Activated CD8-positive, alpha-beta memory T cell treated with anti-CD3 and anti-CD28 coated beads for 36 hours (primary cell): Measurements from ENCODE around the gene B3GNT8. TPM values are rescaled to one million over a fixed set of nuclear protein-coding genes. Genes with fewer than 3 reads are reported as not detected.

Experiments
- CTCF ChIA-PET: fragments of 350-600 bp; sonication (Branson Sonifier 250); formaldehyde crosslinking; loops from one replicate; lab custom pipeline; 2021; ENCODE audit warnings: antibody characterized with exemption; lab: Charles Lee
- POLR2A ChIA-PET: fragments of 350-600 bp; sonication (Branson Sonifier 250); formaldehyde crosslinking; loops from one replicate; lab custom pipeline; 2021; ENCODE audit warnings: antibody characterized with exemption; lab: Charles Lee
- total RNA-seq, 2 experiments: library from RNA; stranded (reverse); gene quantifications; one replicate each; pipeline ENCODE4 v1.2.3, GENCODE V29; 2021

Gene B3GNT8
- total RNA-seq, 2 experiments from 2014 or later = 0.36 to 0.61 TPM

DNA sequence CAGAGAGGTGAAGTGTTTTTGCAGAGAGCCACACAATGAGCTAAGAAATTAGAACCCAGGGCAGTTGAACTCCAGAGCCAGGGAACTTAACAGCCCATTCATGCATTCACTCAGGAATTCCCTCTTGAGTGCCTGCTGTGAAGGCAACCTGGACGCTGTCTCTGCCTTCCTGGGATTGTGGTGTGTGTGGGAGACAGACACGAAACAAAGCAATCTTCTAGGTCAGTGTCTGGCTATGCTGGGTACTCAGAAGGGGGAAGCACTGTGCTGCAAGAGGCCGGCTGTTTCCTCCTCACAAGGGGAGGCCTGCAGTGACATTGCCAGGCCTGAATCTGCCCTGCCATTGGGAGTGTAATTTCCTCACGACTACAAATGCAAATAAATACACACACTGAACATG is 19.9 kb downstream of the B3GNT8 start:
- ChIA-PET CTCF (no interaction called here), POLR2A (no interaction called here)

DNA sequence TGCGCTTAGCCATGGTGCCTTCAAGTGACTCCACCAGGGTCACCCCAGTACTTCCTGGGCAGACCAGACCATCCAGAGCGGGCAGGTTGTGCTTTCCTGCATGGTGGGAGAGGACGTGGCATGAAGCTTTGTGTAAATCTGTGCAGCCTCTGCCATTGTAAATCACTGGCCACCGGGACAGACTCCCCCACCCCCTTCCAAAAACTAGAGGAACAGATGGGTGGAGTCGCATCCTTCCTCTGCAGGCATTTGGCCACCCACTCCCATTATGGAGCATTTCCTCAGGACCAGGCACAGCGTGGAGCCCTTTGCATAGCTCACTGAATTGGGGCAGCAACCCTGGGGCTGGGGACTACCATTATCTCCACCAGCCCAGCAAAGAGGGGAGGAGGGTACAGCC is 21.4 kb downstream of the B3GNT8 start:
- CTCF ChIA-PET = no interaction called here

DNA sequence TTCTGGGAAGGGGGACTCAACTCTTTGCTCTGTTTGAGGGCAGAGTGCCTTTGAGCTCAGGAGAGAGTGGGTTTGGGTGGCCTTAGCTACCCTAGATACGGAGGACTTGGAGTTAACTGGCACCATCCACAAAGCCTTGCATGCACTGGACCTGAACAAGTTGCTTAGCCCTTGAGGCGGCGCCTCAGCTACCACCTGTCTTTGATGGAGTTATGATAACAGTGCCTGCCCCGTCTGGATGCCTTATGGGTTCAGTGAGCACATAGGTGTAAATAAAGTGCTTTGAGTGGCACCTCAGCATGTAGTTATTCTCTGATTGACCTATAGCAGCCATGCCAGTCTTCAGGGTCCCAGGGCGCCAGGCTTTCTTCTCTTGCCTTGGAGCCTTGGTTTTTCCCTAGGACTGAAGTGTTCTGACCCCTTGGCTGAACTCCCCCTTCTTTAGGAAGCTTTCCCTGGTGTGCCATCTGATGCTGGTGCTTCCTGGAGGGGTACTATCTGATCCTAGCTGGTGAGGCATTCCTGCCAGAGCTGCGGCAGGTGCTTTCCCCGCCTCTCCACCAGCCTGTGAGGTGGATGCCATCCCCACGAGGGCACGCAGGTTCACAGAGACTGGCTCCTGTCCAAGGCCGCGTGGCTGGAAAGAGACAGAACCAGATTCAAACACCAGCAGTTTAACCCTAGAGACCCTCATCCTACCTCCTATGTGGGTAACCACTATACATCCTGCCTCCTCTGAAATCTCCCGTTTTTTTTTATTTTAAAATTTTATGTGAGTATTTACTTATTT is 23.8 kb downstream of the B3GNT8 start:
- POLR2A ChIA-PET = no interaction called here
- CTCF ChIA-PET = interaction anchor here (1.2 kb wide), 1 partner anchor 160 kb away, joined by 4 read pairs; no protein-coding TSS in a partner anchor

More for the DNA sequence above, 21.4 kb downstream of the B3GNT8 start:
- POLR2A ChIA-PET = no interaction called here

DNA sequence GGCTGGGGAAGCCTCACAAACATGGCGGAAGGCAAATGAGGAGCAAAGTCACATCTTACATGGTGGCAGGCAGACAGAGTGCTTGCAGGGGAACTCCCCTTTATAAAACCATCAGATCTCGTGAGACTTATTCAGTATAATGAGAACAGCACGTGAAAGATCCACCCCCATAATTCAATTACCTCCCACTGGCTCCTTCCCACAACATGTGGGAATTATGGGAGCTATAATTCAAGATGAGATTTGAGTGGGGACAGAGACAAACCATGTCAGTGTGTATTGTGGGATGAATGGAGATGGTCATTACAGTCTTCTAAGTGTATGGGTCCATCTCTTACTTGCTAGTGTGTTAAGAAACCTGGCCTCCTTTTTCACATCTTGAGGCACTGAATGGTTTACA is 25.2 kb downstream of the B3GNT8 start:
- POLR2A ChIA-PET = no interaction called here
- CTCF ChIA-PET = interaction anchor here (1.0 kb wide), 1 partner anchor 38 kb away, joined by 3 read pairs; the partner anchor contains the start of gene DMAC2

DNA sequence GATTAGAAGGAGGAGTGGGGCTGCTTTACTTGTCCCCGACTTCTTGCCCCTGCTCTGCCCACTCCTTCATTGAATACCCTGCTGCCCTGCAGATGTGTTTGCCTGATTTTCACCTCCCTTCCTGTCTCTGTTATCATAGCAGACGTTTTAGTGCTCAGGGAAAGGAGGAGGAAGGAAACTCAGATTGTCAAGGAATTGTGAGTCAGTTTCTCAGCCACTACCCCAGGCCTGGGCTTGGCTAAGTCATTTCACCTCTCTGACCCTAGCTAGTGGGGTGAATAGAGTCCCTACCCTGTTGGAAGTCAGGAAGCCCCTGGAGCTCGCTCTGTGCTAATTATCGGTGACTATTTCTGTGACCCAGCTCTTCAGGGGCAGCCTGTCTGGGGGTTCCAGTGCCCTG is 25.7 kb downstream of the B3GNT8 start:
- CTCF ChIA-PET = no interaction called here
- POLR2A ChIA-PET = no interaction called here

DNA sequence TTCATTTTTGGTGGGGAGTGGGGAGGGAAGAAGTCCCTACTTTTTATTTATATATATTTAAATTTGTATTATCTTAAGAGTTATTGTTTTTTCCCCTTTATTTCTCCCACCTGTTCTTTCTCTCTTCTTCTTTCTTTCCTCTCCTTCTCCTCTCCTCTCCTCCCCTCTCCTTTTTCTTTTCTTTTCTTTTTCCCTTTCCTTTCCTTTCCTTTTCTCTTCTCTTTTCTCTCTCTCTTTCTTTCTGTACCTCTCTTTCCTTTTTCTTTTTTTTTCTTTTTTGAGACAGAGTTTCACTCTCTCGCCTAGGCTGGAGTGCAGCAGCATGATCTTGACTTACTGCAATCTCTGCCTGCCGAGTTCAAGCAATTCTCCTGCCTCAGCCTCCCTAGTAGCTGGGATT is 27.6 kb downstream of the B3GNT8 start:
- POLR2A ChIA-PET = no interaction called here
- CTCF ChIA-PET = no interaction called here

DNA sequence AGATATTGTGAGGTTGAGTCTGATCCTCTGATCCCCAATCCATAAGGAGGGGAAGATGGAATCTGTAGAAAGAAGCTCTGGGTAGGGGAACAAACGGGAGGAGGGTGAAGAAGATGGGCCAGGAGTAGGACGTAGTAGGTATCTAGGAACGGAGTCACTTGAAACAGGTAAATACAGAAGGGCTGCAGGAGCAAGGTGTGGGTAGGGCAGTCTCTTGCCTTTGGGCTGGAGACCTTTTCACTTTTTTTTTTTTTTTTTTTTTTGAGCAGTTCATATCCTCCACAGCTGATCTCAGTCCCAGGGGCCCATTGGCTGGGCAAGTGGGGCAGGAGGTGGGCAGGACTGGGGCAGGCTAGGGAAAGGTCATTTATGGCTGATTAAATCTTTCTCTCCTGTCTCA is 28.1 kb downstream of the B3GNT8 start:
- ChIA-PET CTCF (no interaction called here), POLR2A (no interaction called here)

DNA sequence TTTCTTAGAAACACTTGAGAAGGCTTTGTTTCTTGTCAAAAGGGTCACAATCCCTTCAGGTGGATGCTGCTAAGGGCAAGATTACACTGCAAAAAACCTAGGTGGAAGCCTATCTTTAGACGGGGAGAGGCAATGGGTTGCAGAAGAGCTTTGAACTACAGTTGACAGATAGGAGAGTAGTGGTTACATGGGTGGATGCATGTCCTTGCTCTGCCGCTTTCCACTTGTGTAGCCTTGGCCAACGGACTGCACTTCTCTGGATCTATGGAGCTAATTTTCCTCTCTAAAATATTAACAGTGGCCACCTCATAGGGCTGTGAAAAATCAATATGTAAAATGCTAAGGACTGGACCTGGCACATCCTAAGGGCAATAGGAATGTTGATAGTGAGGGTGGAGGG is 28.6 kb downstream of the B3GNT8 start:
- CTCF ChIA-PET = no interaction called here
- POLR2A ChIA-PET = no interaction called here

DNA sequence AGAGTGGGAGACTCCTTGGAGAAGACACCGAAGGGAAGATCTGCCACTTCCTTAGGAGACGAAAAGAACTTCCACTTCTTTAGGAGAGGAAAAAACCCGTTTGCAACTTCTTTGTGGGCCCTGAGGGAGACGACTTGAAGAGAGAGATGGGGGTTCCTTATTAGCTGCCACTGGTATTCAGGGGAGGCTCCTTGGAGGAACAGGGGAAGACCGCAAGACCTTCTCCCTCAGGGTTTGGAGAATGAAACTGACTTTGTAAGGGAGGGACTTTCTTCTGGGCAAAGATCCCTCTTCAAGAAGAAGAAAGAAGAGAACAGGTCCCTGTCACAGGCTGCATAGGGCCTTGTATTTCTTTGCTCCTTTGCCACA is 29.1 kb downstream of the B3GNT8 start:
- ChIA-PET CTCF (no interaction called here), POLR2A (no interaction called here)

DNA sequence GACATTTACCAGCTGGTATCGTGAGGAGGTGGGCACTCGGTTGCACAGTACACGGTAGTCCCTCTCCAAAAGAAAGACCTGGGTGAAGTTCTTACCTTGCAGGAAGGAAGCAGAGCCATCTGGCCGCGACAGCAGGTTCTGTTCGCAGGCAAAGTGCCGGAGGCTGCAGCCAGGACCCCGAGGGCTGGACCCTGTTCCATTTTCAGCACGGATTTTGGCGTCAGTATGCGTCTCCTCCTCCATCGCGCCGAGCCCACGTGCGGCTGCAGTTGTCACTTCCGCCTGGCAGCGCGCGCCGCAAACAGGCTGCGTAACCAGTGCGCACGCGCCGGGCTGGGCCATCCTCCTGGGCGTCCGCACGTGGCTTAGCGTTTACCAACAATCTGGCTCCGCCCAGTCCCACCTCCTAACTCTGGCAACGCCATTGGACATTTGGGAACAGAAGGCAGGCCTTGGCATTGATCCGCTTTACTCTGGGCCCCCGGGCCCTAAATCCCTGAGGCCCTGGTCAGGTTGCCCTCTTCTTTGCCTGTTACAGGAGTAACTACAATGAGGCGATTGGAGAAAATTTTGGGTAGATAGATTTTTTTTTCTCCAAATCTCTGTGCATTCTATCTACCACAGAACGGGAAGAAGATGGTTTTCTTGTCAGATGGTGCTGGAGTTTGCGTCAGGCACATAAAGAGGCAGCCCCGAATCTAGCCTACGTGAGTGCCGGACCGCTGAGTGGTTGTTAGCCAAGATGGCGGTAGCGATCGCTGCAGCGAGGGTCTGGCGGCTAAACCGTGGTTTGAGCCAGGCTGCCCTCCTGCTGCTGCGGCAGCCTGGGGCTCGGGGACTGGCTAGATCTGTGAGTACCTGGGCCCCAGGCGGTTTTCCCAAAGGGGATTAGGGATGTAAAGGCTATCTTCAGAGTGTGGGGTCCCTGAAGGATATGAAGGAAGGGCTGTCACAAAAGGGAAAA is 29.8 kb downstream of the B3GNT8 start, which contains the start of the genes BCKDHA and EXOSC5:
Gene BCKDHA (plus strand): TSS at position 733 of the 964 bp plus-strand sequence. CDS start 10 bp downstream, at position 743.
Gene EXOSC5 (minus strand): TSS at position 274 of the 964 bp plus-strand sequence. CDS start 31 bp downstream, at position 243.
- ChIA-PET CTCF (interaction anchor here (0.7 kb wide), 1 partner anchor 30 kb away, joined by 3 read pairs; no protein-coding TSS in a partner anchor), POLR2A (no interaction called here)

DNA sequence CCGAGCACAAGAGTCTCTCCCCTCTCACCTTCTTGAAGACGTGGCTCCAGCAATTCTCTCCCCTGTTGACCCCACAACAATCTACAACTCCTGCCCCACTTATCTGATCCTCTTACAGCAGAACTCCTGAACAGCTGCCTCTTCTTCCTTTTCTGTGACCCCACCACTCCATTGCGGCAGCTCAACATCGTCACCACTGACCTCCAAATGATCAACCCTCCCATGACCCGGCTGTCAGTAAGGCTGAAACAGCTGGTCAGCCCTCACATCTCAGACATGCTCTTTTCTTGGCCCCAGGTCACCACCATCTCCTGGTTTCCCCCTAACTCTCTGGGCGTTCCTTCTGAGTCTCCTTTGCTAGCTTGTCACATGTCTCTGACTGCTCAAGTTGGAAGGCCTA is 31.8 kb downstream of the B3GNT8 start:
- ChIA-PET POLR2A (interaction anchor here (1.1 kb wide), 1 partner anchor 30 kb away, joined by 3 read pairs; no protein-coding TSS in a partner anchor), CTCF (no interaction called here)

DNA sequence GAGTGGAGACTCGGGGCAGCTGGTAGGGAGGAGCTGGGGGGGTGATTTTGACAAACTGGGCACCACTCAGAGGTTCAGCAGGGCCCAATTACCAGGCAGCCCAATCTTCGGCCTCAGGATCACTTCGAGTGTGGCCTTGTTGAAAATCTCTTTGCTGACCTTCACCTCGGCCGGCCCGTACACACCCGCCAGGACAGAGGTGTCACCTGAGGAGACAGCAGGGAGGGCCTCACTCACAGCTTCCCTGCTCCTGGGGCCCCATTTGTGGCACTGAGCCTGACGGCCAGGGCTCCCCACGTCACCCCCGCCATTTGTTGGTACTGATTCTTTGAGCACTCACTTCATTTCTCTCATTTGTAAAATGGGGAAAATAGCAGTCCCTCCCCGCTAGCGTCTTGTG is 34.4 kb downstream of the B3GNT8 start:
- CTCF ChIA-PET = interaction anchor here (1.1 kb wide), 1 partner anchor 36 kb away, joined by 3 read pairs; no protein-coding TSS in a partner anchor
- POLR2A ChIA-PET = no interaction called here

DNA sequence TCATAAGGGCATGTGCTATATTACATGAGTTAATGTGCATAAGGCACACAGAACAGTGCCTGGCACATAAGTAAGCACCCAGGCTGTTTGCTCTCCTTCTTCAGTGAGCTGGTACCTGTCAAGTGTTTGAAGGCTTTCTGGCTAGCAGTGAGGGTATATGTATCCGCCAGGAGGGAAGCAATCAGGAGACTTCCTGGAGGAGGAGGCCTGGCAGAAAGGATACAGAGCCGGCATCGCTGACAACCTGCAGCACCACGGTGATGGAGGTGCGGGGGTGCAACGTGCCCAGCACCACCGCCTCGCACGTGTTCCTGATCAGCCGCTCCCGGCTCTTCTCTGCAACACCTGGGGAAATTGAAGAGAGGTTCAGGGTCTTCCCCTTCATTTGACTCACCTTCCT is 35.6 kb downstream of the B3GNT8 start:
- ChIA-PET POLR2A (no interaction called here), CTCF (no interaction called here)

DNA sequence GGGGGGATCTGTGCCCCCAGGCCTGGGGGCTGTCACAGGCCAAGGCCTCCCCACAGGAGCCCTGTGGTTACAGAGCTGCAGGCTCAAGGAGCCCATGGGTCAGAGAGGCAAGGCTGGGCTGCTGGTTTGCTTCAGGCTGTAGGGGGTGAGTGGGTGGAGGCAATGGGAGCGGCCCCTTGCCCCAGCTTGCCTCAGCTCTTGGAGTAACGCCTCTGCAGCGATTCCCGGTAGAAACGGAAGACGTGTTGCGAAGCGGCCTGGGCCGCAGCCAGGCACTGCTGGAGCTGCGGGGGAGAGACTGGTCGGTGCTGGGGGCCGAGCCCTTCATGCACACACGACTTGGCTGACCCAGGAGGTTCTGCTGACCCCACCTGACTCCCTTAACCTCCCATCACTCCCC is 40.7 kb downstream of the B3GNT8 start:
- CTCF ChIA-PET = no interaction called here

DNA sequence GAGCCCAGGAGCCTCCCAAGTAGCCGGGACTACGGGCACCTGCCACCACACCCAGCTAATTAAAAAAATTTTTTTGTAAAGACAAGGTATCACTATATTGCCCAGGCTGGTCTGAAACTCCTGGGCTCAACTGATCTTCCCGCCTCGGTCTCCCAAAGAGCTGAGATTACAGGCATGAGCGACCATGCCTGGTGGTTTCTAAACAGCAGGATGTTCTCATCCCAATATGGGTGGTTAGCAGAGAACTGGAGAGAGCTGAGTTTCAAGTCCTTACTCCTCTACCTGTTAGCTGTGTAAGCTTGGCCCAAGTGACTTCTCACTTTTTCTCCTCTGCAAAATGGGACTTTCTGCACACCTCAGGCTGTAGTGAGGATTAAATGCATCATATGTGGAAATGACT is 42.8 kb downstream of the B3GNT8 start:
- ChIA-PET POLR2A (interaction anchor here (0.5 kb wide), 1 partner anchor 25 kb away, joined by 9 read pairs; no protein-coding TSS in a partner anchor), CTCF (no interaction called here)

More for the DNA sequence above, 40.7 kb downstream of the B3GNT8 start:
- POLR2A ChIA-PET = interaction anchor here (0.6 kb wide), 1 partner anchor 9 kb away, joined by 3 read pairs; no protein-coding TSS in a partner anchor

DNA sequence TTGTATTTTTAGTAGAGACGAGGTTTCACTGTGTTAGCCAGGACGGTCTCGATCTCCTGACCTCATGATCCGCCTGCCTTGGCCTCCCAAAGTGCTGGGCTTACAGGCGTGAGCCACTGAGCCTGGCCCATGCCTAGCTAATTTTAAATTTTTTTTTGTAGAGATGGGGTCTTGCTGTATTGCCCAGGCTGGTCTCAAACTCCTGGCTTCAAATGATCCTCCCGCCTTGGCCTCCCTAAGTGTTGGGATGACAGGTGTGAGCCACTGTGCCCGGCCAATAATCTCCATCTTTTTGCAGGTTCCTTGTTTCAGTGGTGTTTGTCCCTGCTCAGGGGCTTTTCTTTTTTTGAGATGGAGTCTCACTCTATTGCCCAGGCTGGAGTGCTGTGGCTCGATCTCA is 45.6 kb downstream of the B3GNT8 start:
- ChIA-PET POLR2A (interaction anchor here (0.6 kb wide), 1 partner anchor 199 kb away, joined by 3 read pairs; no protein-coding TSS in a partner anchor), CTCF (interaction anchor here (1.0 kb wide), 1 partner anchor 16 kb away, joined by 3 read pairs; no protein-coding TSS in a partner anchor)

DNA sequence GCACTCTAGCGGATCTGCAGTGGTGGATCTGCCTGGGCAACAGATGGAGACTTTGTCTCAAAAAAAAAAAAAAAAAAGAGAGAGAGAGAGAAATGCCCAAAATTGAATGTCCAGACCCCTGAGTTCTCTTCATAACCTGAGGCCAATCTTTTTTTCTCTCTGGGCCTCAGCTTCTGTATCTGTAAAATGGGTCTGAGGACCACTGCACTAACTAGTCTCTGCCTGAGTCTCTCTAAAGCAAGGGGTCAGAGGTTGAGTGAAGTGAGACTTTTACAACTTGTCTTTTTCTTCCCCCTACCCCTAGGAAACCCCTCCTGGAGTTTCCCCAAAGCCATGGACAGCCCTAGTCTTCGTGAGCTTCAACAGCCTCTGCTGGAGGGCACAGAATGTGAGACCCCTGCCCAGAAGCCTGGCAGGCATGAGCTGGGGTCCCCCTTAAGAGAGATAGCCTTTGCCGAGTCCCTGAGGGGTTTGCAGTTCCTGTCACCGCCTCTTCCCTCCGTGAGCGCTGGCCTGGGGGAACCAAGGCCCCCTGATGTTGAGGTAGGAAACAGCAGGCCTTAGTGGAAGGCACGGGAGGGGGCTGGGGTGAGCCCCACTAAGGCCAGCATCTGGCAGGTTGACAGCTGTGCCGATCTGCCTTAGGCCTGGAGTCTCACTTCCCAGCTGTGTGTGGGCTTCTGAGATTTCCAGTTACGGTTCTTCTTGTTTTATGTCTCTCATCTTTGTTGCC is 49.0 kb downstream of the B3GNT8 start:
- CTCF ChIA-PET = interaction anchor here (0.7 kb wide), 1 partner anchor 366 kb away, joined by 5 read pairs; no protein-coding TSS in a partner anchor
- POLR2A ChIA-PET = no interaction called here

DNA sequence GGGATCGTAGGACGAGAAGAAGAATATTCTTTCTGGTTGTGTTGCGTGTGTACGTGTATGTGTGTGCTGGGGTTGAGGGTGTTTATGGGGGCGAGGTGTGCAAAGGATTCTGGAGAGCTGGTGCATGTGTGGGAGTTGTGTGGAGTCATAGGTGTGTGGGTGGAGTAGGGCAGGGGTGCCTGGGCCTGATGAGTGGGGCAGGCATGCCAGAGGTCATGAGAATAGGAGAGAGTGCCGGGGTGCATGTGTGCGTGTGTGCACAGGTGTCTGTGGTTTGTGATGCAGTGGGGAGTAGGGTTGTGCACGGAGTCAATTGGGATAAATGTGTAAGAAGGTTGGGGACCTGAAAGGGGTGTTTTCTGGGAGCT is 50.2 kb downstream of the B3GNT8 start:
- ChIA-PET POLR2A (interaction anchor here (0.7 kb wide), 1 partner anchor 9 kb away, joined by 3 read pairs; no protein-coding TSS in a partner anchor), CTCF (interaction anchor here (0.6 kb wide), 1 partner anchor 91 kb away, joined by 5 read pairs; no protein-coding TSS in a partner anchor)
